K562 (cell line): ENCODE measurements around the gene PTH2. TPM values are rescaled to one million over a fixed set of nuclear protein-coding genes. Genes with fewer than 3 reads are reported as not detected.

Experiments used
- ARID1B ChIP-seq: fragments of 450-650 bp; IDR thresholded peaks from 2 replicates; pipeline ENCODE4 v1.6.1; 2016; ENCODE audit warnings: antibody characterized with exemption, mild to moderate bottlenecking, inconsistent platforms
- CBX1 ChIP-seq: sonication (generic); IDR thresholded peaks from 2 replicates; pipeline ENCODE4 v1.6.1; 2016; ENCODE audit warnings: antibody characterized with exemption, low read depth, mild to moderate bottlenecking
- ERF ChIP-seq: fragments of 450-650 bp; formaldehyde crosslinking; IDR thresholded peaks from 2 replicates; pipeline ENCODE4 v1.4.0; 2020; ENCODE audit warnings: mild to moderate bottlenecking, mixed read lengths
- GTF2F1 ChIP-seq: IDR thresholded peaks from 2 replicates; pipeline ENCODE4 v1.6.1; 2011; ENCODE audit warnings: low read depth, low read length, improper control_type of control experiment
- HES1 ChIP-seq: fragments of 450-650 bp; IDR thresholded peaks from 2 replicates; pipeline ENCODE4 v1.6.1; 2016; ENCODE audit warnings: low read depth, mild to moderate bottlenecking, moderate library complexity
- HNRNPUL1 ChIP-seq: fragments of 200-400 bp; formaldehyde crosslinking; IDR thresholded peaks from 2 replicates; pipeline ENCODE4 v1.6.1; 2017; ENCODE audit warnings: low read length
- MEF2D ChIP-seq: conservative IDR thresholded peaks from 2 replicates; pipeline ENCODE4 v1.6.1; 2016; ENCODE audit warnings: low read depth, missing genetic modification characterization, missing compliant biosample characterization
- NELFE ChIP-seq: IDR thresholded peaks from 2 replicates; pipeline ENCODE4 v1.6.1; 2011; ENCODE audit warnings: mild to moderate bottlenecking; ENCODE audit not compliant: insufficient read depth, insufficient read length
- RBM14 ChIP-seq: fragments of 200-400 bp; formaldehyde crosslinking; IDR thresholded peaks from 2 replicates; pipeline ENCODE4 v1.6.1; 2018; ENCODE audit warnings: low read depth, mild to moderate bottlenecking, low read length, moderate library complexity, borderline replicate concordance; ENCODE audit not compliant: insufficient read depth
- REST ChIP-seq, 2 experiments: fragments of 450-650 bp; formaldehyde crosslinking in 1 of 2; IDR thresholded peaks; 2 replicates each; pipeline versions ENCODE4 v1.4.0 to v1.6.1; 2014 to 2020; ENCODE audit warnings: mild to moderate bottlenecking in 2 of 2, borderline replicate concordance in 1 of 2, low read depth in 1 of 2
- SMARCA5 ChIP-seq: fragments of 450-650 bp; IDR thresholded peaks from 2 replicates; pipeline ENCODE4 v1.6.1; 2016
- TCF15 ChIP-seq: fragments of 250-450 bp; sonication (Bioruptor Pico); IDR thresholded peaks from 2 replicates; pipeline ENCODE4 v1.8.0; 2022; ENCODE audit warnings: moderate library complexity, mild to moderate bottlenecking, inconsistent platforms
- ZFP30 ChIP-seq: fragments of 250-450 bp; sonication (Bioruptor Pico); IDR thresholded peaks from 2 replicates; pipeline ENCODE4 v1.8.0; 2022; ENCODE audit warnings: moderate library complexity, mild to moderate bottlenecking, inconsistent platforms, borderline replicate concordance
- ZFP91 ChIP-seq: sonication (generic); formaldehyde crosslinking; IDR thresholded peaks from 2 replicates; pipeline ENCODE4 v1.8.0; 2022; ENCODE audit warnings: mild to moderate bottlenecking, missing genetic modification reagents
- ZNF140 ChIP-seq: fragments of 250-450 bp; sonication (Bioruptor Pico); IDR thresholded peaks from 2 replicates; pipeline ENCODE4 v1.8.0; 2021; ENCODE audit warnings: moderate library complexity, mild to moderate bottlenecking, inconsistent platforms
- ZNF551 ChIP-seq: fragments of 250-450 bp; sonication (Bioruptor Pico); IDR thresholded peaks from 2 replicates; pipeline ENCODE4 v1.5.0; 2021; ENCODE audit warnings: mild to moderate bottlenecking, moderate library complexity
- ZNF586 ChIP-seq: fragments of 450-650 bp; formaldehyde crosslinking; conservative IDR thresholded peaks from 2 replicates; pipeline ENCODE4 v1.4.0; 2020; ENCODE audit warnings: mild to moderate bottlenecking, moderate library complexity
- polyA plus RNA-seq, 8 experiments: library from polyadenylated mRNA; depleted of rRNA in 4 of 8; stranded (reverse) in 5 of 8; unstranded in 3 of 8; fragments of >200 nt; fragmentation: Nextera tagmentation in 2 of 8; fragmentation: Illumina TruSeq in 1 of 8; extraction: Ambion mirVana in 2 of 8; extraction: Trizol in 1 of 8; gene quantifications; 2 replicates each; pipeline versions ENCODE4 v1.2.1 to v1.2.3, GENCODE V29; 2011 to 2014; ENCODE audit warnings: inconsistent platforms in 1 of 8, missing spikeins in 1 of 8
- total RNA-seq, 7 experiments: library from RNA; depleted of rRNA in 6 of 7; stranded (reverse); fragments of >200 nt in 6 of 7; fragmentation: Illumina TruSeq in 2 of 7; extraction: Trizol in 2 of 7; gene quantifications; 2 replicates each; pipeline versions ENCODE4 v1.2.1 to v1.2.3, GENCODE V29; 2011 to 2021; ENCODE audit warnings: low replicate concordance in 1 of 7

The PTH2 gene
- total and polyA plus RNA-seq, 9 of the 15 experiments (the other 6 are each of a cell fraction or from before 2014, with no cell fraction given), result 1.3 TPM; not detected in 8

GRCh38 chr19:49391581-49392399, 31.5 kb downstream of the PTH2 start (continued):
- TF ChIP-seq NELFE (no peak), REST (IDR thresholded peaks at IDR 0.05; ENCODE audit: borderline replicate concordance) (peak; percentile 95), REST (CRISPR knock-in tag; IDR thresholded peaks at IDR 0.05; ENCODE audit: low read depth) (no peak), ZNF140 (CRISPR knock-in tag) (no peak), SMARCA5 (0 out of 2 replicates have a peak, but pooled peaks have one; percentile 81), ZFP30 (CRISPR knock-in tag) (no peak), ZNF586 (CRISPR knock-in tag) (no peak), RBM14 (no peak), GTF2F1 (no peak), HES1 (no peak), CBX1 (no peak), ARID1B (no peak), MEF2D (tag) (no peak), TCF15 (CRISPR knock-in tag) (no peak), HNRNPUL1 (no peak), ZFP91 (no peak), ZNF551 (CRISPR knock-in tag) (no peak), ERF (CRISPR knock-in tag) (no peak)
